22Rv1 (cell line): ENCODE results near the gene MYO7B.

ENCODE experiments used
- CTCF ChIP-seq: fragments of 450-650 bp; IDR thresholded peaks from 2 replicates; pipeline ENCODE4 v1.5.1; 2017; ENCODE audit warnings: mild to moderate bottlenecking
- ZFX ChIP-seq: fragments of 450-650 bp; IDR thresholded peaks from 2 replicates; pipeline ENCODE4 v1.6.1; 2017; ENCODE audit warnings: antibody characterized with exemption, borderline replicate concordance

- no peak for TF ChIP-seq CTCF
- no peak for TF ChIP-seq ZFX
Measured at GRCh38 chr2:127681288-127681804, 145.9 kb downstream of the MYO7B start.
